Mucosa of descending colon (tissue), 3 donors: ENCODE measurements around the gene TSHZ3. TPM values are rescaled to one million over a fixed set of nuclear protein-coding genes. Genes with fewer than 3 reads are reported as not detected.

Experiments
- ATAC-seq: fragments of 200-7000 bp; cut with Tn5 transposase; one replicate; pipeline ENCODE4 v1.9.1; 2020; ENCODE audit warnings: mild to moderate bottlenecking, moderate library complexity
- DNase-seq, 3 donors: peaks; one replicate each; pipeline ENCODE4 v3.0.0-alpha.2; 2020
- H3K36me3 ChIP-seq: fragments of 200-600 bp; one replicate; pipeline ENCODE4 v1.8.0; 2021; ENCODE audit warnings: low read depth, mild to moderate bottlenecking
- H3K4me1 ChIP-seq: fragments of 200-600 bp; one replicate; pipeline ENCODE4 v1.8.0; 2021; ENCODE audit warnings: low read depth, mild to moderate bottlenecking
- H3K4me3 ChIP-seq: fragments of 200-600 bp; one replicate; pipeline ENCODE4 v1.8.0; 2021; ENCODE audit warnings: mild to moderate bottlenecking
- H3K9me3 ChIP-seq: fragments of 200-600 bp; one replicate; pipeline ENCODE4 v1.8.0; 2021; ENCODE audit warnings: mild to moderate bottlenecking
- intact Hi-C, 2 donors: fragments of 100-400 bp; cut with DNase I in 1 of 2; cut with micrococcal nuclease in 1 of 2; formaldehyde crosslinking; loops; one replicate each; pipeline versions ENCODE4 v1.11.0 to v1.11.1; 2022; cut with DNase I, micrococcal nuclease
- total RNA-seq, 3 donors: library from RNA; stranded (reverse); fragmentation: NEBNext Ultra II Directional in 2 of 3; extraction: Animal tissue kit (Norgen Biotek cat#: 25700) in 2 of 3; gene quantifications; one replicate each; pipeline versions ENCODE4 v1.2.1 to v1.2.4, GENCODE V29; 2021 to 2023
- TF ChIP-seq, protein P1 (sequence below): fragments of 200-600 bp; IDR thresholded peaks from one replicate; pipeline ENCODE4 v1.8.0; 2022; ENCODE audit warnings: antibody characterized with exemption, mild to moderate bottlenecking
- donor health status: DM: no; HTN: no; CAD: no; lungs with moderate emphysema.
- donor health status: DM: no; HTN: no; CAD: no.
- donor health status: DM: no; HTN: yes; CAD: no.

TSHZ3 gene
- total RNA-seq, 3 donors from 2014 or later = 1.6 to 32.1 (median 5.2) TPM

DNA sequence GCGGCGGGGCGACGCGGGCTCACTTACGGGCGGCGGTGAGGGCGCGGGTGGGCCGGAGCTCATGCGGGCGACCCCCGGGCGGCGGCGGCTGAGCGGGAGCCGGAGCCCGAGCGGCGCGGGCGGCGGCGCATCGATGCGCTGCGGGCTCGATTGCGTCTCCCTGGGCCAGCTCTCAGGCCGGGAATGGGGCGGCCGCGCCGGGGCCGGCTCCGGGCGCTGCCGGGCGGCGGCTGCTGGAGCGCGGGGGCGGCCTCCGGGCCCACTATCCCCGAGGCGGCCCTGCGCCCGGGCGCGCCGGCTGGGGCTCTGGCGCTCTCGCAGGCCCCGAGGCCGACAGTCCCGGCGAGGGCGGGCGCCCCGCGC, 1.4 kb upstream of the TSHZ3 start:
- DNase-seq (peak in 2 of 3 donors; percentile 61 to 69), ATAC-seq (peak; percentile 52)
- intact Hi-C loops = loop anchor here in 1 of 2 donors (10.0 kb wide), 1 partner anchor 566 kb away; no protein-coding TSS in a partner anchor
- no peaks in the 10 kb centered on the region for H3K36me3 ChIP-seq
- TF ChIP-seq, protein P1, sequence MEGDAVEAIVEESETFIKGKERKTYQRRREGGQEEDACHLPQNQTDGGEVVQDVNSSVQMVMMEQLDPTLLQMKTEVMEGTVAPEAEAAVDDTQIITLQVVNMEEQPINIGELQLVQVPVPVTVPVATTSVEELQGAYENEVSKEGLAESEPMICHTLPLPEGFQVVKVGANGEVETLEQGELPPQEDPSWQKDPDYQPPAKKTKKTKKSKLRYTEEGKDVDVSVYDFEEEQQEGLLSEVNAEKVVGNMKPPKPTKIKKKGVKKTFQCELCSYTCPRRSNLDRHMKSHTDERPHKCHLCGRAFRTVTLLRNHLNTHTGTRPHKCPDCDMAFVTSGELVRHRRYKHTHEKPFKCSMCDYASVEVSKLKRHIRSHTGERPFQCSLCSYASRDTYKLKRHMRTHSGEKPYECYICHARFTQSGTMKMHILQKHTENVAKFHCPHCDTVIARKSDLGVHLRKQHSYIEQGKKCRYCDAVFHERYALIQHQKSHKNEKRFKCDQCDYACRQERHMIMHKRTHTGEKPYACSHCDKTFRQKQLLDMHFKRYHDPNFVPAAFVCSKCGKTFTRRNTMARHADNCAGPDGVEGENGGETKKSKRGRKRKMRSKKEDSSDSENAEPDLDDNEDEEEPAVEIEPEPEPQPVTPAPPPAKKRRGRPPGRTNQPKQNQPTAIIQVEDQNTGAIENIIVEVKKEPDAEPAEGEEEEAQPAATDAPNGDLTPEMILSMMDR = no peak
- peak overlapping the region; percentile 32 for H3K4me3 ChIP-seq
- H3K4me1 ChIP-seq = peaks cover 20% of the 10 kb centered on the region
- H3K9me3 ChIP-seq = no peaks in the 10 kb centered on the region

DNA sequence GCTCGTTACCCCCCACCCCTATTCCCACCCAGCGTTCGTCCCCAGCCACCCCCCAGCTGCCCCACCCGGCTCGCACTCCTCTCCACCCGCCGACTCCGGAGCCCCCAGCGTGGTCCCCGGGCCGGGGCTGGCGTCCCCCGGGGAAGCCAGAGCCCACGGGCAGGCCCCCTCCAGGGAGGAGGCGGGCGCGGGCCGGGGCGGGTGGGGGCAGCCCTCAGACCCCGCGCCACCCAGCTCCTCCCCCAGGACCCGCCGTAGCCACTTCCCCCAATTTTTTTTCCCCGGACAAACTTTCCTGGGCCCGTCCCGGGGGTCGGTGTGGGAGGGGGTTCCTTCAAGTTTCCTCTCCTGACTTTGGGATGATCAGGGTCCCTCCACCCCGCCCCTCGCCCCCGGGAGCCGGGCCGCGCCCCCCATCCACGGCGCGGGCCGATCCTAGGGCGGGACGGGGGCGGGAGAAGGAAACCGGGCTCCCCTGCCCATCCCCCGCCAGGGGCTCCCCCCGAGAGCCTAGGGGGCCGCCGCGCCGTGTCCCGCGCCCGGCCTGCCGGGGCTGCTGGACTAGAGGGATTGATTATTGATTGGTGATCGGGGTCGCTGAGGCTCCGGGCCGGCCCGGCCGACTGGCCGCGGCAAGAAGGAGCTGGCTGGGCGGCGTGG, 927 bp upstream of the TSHZ3 start:
- no peaks in the 10 kb centered on the region for H3K36me3 ChIP-seq
- no peaks in the 10 kb centered on the region for H3K9me3 ChIP-seq
- peaks cover 20% of the 10 kb centered on the region for H3K4me1 ChIP-seq
- TF ChIP-seq, protein P1 = no peak
- DNase-seq (peak in 1 of 3 donors; percentile 46), ATAC-seq (peak; percentile 16)
- peak overlapping the region; percentile 32 for H3K4me3 ChIP-seq
- intact Hi-C loops = loop anchor here in 1 of 2 donors (10.0 kb wide), 1 partner anchor 565 kb away; no protein-coding TSS in a partner anchor

DNA sequence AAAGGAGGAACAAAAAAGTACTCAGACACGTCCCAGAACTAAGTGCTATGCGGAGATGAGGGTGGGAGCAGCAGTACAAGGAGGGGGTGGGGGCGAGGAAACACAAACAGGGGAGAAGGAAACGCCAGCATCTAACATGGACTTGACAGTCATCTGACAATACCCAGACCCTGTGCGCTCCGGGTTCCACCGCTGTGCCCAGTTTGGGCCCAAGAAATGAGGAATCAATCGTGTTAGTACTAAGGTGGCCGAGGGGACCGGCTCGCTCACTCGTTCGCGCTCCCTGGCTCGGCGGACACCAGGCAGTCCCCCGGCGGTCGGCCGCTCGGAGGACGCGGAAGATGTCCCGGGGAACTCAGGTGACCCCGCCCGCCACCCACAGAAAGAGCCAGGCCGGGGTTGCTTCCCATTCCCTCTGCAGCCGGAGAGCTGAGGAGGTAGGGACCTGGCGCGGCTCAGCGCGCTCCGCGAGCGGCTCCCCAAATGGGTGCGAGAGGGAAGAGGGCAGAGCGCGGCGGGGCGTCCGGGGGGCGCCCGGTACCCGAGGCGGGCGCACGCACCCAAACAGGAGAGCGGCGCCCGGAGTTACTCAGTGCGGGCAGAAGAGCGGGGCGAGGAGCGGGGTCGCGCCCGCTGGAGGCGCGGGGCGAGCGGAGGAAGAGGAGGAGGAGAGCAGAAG, 616 bp downstream of the TSHZ3 start:
- peak in 1 of 3 donors; percentile 43 for DNase-seq
- intact Hi-C loops = no loop called here

DNA sequence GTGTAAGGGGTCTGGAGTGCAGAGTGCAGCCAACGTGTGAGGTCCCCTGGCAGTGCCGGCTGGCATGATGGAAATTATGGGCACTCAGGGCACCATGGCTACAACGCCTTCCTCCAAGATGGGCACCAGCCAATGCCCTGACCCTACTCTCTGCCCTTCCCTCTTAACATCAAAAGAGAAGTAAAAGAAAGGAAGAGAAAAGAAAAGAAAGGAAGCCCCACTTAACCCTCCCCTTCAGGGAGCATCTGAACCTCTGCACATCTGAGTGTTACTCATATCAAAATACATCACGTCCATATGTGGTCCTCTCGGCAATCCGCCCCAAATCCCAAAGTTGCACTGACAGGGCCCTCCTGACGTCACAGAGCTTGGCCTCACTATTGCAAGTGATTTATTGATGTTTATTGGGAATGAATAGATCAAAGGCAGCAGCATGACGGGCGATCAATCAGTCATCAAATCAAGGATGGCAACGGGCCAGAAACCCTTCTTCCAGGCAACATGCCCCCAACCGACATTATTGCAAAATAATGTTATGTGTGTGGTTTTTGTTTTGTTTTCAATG, 1.3 kb downstream of the TSHZ3 start:
- no peaks in the 10 kb centered on the region for H3K9me3 ChIP-seq
- no peak overlapping the region for H3K4me3 ChIP-seq
- H3K36me3 ChIP-seq = no peaks in the 10 kb centered on the region
- TF ChIP-seq, protein P1 = no peak
- peak in 1 of 3 donors; percentile 24 for DNase-seq
- ATAC-seq = no peak
- peaks cover 20% of the 10 kb centered on the region for H3K4me1 ChIP-seq
- intact Hi-C loops = no loop called here

More for the DNA sequence above, 616 bp downstream of the TSHZ3 start:
- Histone ChIP-seq H3K36me3 (no peaks in the 10 kb centered on the region), H3K4me3 (peak overlapping the region; percentile 7), H3K4me1 (peaks cover 20% of the 10 kb centered on the region), H3K9me3 (no peaks in the 10 kb centered on the region)
- ATAC-seq = peak; percentile 16
- TF ChIP-seq, protein P1 = no peak

DNA sequence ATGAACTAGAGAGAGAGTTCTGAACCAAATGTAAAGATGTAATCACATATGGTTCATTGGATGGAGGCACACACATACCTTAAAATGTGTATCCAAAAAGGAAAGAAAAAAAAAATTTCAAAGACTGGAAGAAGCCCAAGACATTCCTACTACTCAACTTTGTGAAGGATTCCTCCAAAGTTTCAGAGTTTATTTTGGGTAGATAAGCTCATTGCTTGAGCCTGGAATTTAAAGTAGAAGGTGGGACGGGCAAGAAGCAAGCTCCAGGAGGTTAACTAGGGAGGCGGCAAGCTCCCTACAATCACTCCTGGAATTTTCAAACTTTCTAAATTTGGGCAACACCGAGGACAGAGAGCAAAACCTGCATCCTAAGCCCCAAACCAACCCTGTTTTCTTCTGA, 1.9 kb downstream of the TSHZ3 start:
- Histone ChIP-seq H3K4me3 (no peak overlapping the region), H3K9me3 (no peaks in the 10 kb centered on the region), H3K36me3 (no peaks in the 10 kb centered on the region), H3K4me1 (peaks cover 20% of the 10 kb centered on the region)
- ATAC-seq (no peak), DNase-seq (no peak)
- TF ChIP-seq, protein P1 = no peak
- intact Hi-C loops = no loop called here
